Breast epithelium (tissue), 4 donors: ENCODE measurements around the gene RPL37A. TPM values are rescaled to one million over a fixed set of nuclear protein-coding genes. Genes with fewer than 3 reads are reported as not detected.

Experiments used
- DNase-seq, 2 donors: peaks; one replicate each; pipeline ENCODE4 v3.0.0-alpha.2; 2019; ENCODE audit warnings: low spot score in 2 of 2
- H3K27ac ChIP-seq, 2 donors: fragments of 200-600 bp; sonication (generic) in 1 of 2; one replicate each; pipeline ENCODE4 v1.5.1; 2016 to 2019; ENCODE audit warnings: mild to moderate bottlenecking in 1 of 2
- H3K27me3 ChIP-seq, 2 donors: fragments of 200-600 bp; sonication (generic) in 1 of 2; one replicate each; pipeline versions ENCODE4 v1.5.1 to v1.6.0; 2017 to 2019; ENCODE audit warnings: control low read depth in 1 of 2, mild to moderate bottlenecking in 1 of 2
- H3K36me3 ChIP-seq: fragments of 200-600 bp; one replicate; pipeline ENCODE4 v1.5.1; 2019
- H3K4me1 ChIP-seq, 2 donors: fragments of 200-600 bp; sonication (generic); one replicate each; pipeline ENCODE4 v1.5.1; 2016 to 2019; ENCODE audit warnings: control low read depth in 1 of 2
- H3K4me3 ChIP-seq, 3 donors: fragments of 200-600 bp; sonication (generic); 1 replicate in 2 of 3; 2 replicates in 1 of 3; pipeline ENCODE4 v1.5.1; 2016 to 2019; ENCODE audit warnings: mild to moderate bottlenecking in 3 of 3, moderate library complexity in 2 of 3
- H3K9me3 ChIP-seq, 2 donors: fragments of 200-600 bp; sonication (generic) in 1 of 2; one replicate each; pipeline ENCODE4 v1.5.1; 2016 to 2019; ENCODE audit warnings: control low read depth in 1 of 2
- POLR2A ChIP-seq: fragments of 450-650 bp; IDR thresholded peaks from one replicate; pipeline ENCODE4 v1.6.1; 2016; ENCODE audit warnings: antibody characterized with exemption, mild to moderate bottlenecking, moderate library complexity
- POLR2AphosphoS5 ChIP-seq, 3 donors: sonication (generic); formaldehyde crosslinking; IDR thresholded peaks; one replicate each; pipeline ENCODE4 v1.6.1; 2017; ENCODE audit warnings: antibody characterized with exemption in 3 of 3
- intact Hi-C: fragments of 100-400 bp; cut with DNase I; formaldehyde crosslinking; loops from one replicate; pipeline ENCODE4 v1.15.1; 2023; ENCODE audit warnings: low total_unique reads
- total RNA-seq, 3 donors: library from RNA; depleted of rRNA; stranded (reverse); fragments of >200 nt; gene quantifications; one replicate each; pipeline ENCODE4 v1.1.0, GENCODE V29; 2016
- TF ChIP-seq, protein P1 (sequence below), 3 donors: fragments of 450-650 bp; IDR thresholded peaks; one replicate each; pipeline ENCODE4 v1.5.1; 2016 to 2017; ENCODE audit warnings: antibody characterized with exemption in 3 of 3, mild to moderate bottlenecking in 3 of 3, moderate library complexity in 3 of 3

The RPL37A gene
- total RNA-seq, 3 donors from 2014 or later, result 1,604 to 2,277 (median 1,692) TPM

DNA sequence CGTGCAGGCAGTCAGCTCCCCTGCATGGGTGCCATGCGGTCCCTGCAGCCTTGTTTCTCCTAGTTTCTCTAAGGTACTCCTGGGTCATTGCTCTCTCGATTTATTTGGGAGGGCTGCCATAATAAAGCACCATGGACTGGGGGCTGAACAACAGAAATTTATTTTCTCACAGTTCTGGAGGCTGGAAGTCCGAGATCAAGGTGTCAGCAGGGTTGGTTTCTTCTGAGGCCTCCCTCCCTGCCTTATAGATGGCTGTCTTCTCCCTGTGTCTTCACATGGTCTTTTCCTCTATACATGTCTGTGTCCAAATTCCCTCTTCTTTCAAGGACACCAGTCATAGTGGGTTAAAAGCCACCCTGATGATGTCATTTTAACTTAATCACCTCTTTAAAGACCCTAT lies 40.5 kb downstream of the RPL37A start:
- peaks cover 7 to 28% of the 10 kb centered on the region in 2 donors for H3K4me1 ChIP-seq

DNA sequence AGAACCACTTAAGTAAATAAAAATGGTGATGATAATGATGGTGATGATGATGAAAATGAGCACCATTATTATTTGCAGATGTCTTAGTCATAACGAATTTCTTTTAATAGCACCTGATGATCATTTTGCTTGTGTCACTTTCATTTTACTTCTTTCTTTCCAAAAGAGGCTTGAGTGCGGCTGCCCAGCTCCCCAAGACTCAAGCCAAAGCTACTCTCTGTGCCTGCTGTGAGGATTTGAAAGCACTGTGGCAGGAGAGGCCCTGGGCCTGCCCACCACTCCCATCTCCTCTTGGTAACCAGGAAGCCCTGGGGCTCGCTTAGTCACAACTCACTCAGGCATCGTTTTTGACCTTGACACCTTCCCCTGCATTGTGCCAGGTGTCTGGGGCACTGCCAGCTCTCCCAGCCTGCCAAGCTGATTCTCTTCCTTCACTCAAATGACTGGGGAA lies 41.2 kb downstream of the RPL37A start:
- peak overlapping the region; percentile 80 to 88 for H3K27ac ChIP-seq
- no peaks in the 10 kb centered on the region for H3K27me3 ChIP-seq
- intact Hi-C loops, result no loop called here
- DNase-seq, result peak; percentile 86 to 89
- H3K4me1 ChIP-seq, result peaks cover 7 to 28% of the 10 kb centered on the region in 2 donors
- no peaks in the 10 kb centered on the region for H3K36me3 ChIP-seq
- TF ChIP-seq POLR2AphosphoS5 (IDR thresholded peaks at IDR 0.05), result peak; percentile 54 to 64 (median 54)
- TF ChIP-seq, protein P1, sequence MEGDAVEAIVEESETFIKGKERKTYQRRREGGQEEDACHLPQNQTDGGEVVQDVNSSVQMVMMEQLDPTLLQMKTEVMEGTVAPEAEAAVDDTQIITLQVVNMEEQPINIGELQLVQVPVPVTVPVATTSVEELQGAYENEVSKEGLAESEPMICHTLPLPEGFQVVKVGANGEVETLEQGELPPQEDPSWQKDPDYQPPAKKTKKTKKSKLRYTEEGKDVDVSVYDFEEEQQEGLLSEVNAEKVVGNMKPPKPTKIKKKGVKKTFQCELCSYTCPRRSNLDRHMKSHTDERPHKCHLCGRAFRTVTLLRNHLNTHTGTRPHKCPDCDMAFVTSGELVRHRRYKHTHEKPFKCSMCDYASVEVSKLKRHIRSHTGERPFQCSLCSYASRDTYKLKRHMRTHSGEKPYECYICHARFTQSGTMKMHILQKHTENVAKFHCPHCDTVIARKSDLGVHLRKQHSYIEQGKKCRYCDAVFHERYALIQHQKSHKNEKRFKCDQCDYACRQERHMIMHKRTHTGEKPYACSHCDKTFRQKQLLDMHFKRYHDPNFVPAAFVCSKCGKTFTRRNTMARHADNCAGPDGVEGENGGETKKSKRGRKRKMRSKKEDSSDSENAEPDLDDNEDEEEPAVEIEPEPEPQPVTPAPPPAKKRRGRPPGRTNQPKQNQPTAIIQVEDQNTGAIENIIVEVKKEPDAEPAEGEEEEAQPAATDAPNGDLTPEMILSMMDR (IDR thresholded peaks at IDR 0.05), result no peak
- no peaks in the 10 kb centered on the region for H3K9me3 ChIP-seq
- no peak overlapping the region for H3K4me3 ChIP-seq

More for the DNA sequence above, 40.5 kb downstream of the RPL37A start:
- TF ChIP-seq POLR2A, result no peak
- TF ChIP-seq, protein P1 (IDR thresholded peaks at IDR 0.05), result no peak
- TF ChIP-seq POLR2AphosphoS5 (IDR thresholded peaks at IDR 0.05), result no peak
- H3K4me3 ChIP-seq, result no peak overlapping the region
- peak overlapping the region; percentile 80 to 88 for H3K27ac ChIP-seq
- H3K36me3 ChIP-seq, result no peaks in the 10 kb centered on the region
- no peaks in the 10 kb centered on the region for H3K27me3 ChIP-seq
- intact Hi-C loops, result no loop called here
- no peaks in the 10 kb centered on the region for H3K9me3 ChIP-seq
- no peak for DNase-seq

DNA sequence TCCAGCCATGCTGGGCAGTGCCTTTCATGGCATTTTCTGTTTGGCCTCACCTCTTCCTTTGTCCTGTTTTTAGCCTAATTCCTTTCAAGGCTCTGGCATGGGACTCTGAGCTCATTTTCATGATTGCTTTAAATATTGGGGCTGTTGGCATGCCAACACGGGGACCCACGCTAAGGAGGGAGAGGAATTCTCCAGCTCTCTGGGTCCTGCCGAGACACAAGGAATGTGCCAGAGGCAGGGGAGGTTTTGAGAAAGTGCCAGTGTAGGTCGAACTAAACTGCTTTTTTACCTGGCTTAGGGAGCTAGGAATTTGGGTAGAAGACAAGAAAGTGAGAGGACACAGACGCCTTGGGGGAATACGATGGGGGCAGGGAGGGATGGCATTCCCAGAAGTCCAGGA lies 42.3 kb downstream of the RPL37A start:
- Histone ChIP-seq H3K4me1 (peaks cover 5 to 19% of the 10 kb centered on the region in 2 donors), H3K27me3 (no peaks in the 10 kb centered on the region), H3K4me3 (no peak overlapping the region), H3K9me3 (no peaks in the 10 kb centered on the region), H3K27ac (peak overlapping the region; percentile 80 to 88), H3K36me3 (no peaks in the 10 kb centered on the region)
- TF ChIP-seq, protein P1 (IDR thresholded peaks at IDR 0.05), result no peak
- TF ChIP-seq POLR2AphosphoS5 (IDR thresholded peaks at IDR 0.05), result no peak
- TF ChIP-seq POLR2A, result no peak
- intact Hi-C loops, result no loop called here
- DNase-seq, result peak in 1 of 2 donors; percentile 92

DNA sequence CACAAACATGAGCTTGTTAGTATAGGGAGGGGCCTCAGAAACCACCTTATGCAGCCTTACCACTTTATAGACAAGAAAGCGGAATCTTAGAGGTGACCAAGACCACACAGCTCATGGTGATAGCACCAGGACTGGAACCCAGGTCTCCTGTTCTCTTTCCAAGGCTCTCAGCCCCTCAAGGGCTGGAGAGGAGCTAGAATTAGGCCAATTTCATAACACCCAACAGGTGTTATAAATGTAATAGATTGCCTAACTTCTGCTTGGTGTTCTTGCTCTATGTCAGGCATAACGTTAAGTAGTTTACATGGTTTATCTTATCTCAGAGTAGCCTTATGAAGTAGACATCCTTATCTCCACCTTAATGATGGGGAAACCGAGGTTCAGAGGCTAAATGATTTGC lies 42.9 kb downstream of the RPL37A start:
- DNase-seq, result no peak
- Histone ChIP-seq H3K4me1 (peaks cover under 1 to 19% of the 10 kb centered on the region in 2 donors), H3K27me3 (no peaks in the 10 kb centered on the region), H3K9me3 (no peaks in the 10 kb centered on the region), H3K4me3 (no peak overlapping the region), H3K27ac (peak overlapping the region; percentile 70 to 88), H3K36me3 (no peaks in the 10 kb centered on the region)
- TF ChIP-seq POLR2AphosphoS5 (IDR thresholded peaks at IDR 0.05) (no peak), POLR2A (no peak)
- TF ChIP-seq, protein P1 (IDR thresholded peaks at IDR 0.05), result no peak
- intact Hi-C loops, result no loop called here

DNA sequence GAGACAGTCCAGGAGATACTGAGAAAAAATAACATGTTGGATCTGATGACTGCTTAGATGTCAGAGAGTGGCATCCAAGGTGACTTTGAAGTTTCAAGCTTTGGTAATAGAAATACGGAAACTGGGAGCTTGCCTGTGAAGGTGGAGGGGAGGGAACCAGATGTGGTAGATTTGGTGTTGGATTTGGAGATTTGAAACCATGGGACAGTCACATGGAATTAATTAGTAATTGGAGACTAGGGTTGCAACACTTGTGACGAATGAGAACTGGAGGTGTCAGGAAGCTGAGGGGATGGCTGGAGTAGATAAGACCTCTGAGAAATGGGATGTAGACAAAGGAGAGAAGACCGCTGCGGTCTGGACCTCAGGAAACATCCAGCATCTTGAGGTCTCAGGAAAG lies 46.7 kb downstream of the RPL37A start:
- TF ChIP-seq POLR2A, result no peak
- TF ChIP-seq, protein P1 (IDR thresholded peaks at IDR 0.05), result no peak
- no peak for TF ChIP-seq POLR2AphosphoS5 (IDR thresholded peaks at IDR 0.05)
- Histone ChIP-seq H3K36me3 (no peaks in the 10 kb centered on the region), H3K4me3 (no peak overlapping the region), H3K4me1 (peaks cover 0 to 6% of the 10 kb centered on the region in 2 donors), H3K27me3 (no peaks in the 10 kb centered on the region), H3K9me3 (no peaks in the 10 kb centered on the region), H3K27ac (peak overlapping the region; percentile 69 to 79)
- DNase-seq, result no peak
- intact Hi-C loops, result no loop called here
